ENCODE measurements around the gene SMTNL1.

DNA sequence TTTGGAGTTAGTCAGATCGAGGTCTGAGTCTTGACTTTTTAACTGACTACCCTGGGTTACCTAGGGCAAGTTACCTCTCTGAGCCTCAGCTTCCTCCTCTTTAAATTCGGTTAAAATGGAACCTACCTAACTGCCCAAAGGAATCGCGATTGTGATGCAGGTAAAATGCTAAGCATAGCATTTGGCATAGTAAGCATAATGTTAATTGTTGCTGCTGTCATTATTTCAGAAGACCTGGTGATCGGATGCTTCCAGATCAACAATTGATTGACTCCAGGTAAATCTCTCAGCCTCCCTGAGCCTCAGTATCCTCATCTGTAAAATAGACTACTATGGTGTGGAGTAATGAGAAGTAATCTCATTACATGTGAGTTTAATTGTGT is 21.3 kb upstream of the SMTNL1 start:
- TF ChIP-seq, protein P1, sequence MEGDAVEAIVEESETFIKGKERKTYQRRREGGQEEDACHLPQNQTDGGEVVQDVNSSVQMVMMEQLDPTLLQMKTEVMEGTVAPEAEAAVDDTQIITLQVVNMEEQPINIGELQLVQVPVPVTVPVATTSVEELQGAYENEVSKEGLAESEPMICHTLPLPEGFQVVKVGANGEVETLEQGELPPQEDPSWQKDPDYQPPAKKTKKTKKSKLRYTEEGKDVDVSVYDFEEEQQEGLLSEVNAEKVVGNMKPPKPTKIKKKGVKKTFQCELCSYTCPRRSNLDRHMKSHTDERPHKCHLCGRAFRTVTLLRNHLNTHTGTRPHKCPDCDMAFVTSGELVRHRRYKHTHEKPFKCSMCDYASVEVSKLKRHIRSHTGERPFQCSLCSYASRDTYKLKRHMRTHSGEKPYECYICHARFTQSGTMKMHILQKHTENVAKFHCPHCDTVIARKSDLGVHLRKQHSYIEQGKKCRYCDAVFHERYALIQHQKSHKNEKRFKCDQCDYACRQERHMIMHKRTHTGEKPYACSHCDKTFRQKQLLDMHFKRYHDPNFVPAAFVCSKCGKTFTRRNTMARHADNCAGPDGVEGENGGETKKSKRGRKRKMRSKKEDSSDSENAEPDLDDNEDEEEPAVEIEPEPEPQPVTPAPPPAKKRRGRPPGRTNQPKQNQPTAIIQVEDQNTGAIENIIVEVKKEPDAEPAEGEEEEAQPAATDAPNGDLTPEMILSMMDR (conservative IDR thresholded peaks at IDR 0.05; ENCODE audit: low read length): no peak
- no peak for TF ChIP-seq EZH2phosphoT487 (IDR thresholded peaks at IDR 0.05; ENCODE audit: borderline replicate concordance)
